GM23338 (cell line): Measurements from ENCODE around the gene EED. TPM values are rescaled to one million over a fixed set of nuclear protein-coding genes. Genes with fewer than 3 reads are reported as not detected.

Source experiments
- ATAC-seq: fragments of 200-7000 bp; cut with Tn5 transposase; 3 replicates; pipeline ENCODE4 v1.9.1; 2020
- DNase-seq: peaks from one replicate; pipeline ENCODE4 v3.0.0-alpha.2; 2015; ENCODE audit warnings: low spot score
- H2AFZ ChIP-seq: fragments of 200-600 bp; sonication (generic); 2 replicates; pipeline ENCODE4 v1.8.0; 2016; ENCODE audit warnings: antibody characterized with exemption, mild to moderate bottlenecking, moderate library complexity
- H3F3A ChIP-seq: fragments of 200-600 bp; sonication (generic); replicated peaks from 2 replicates; pipeline ENCODE4 v1.8.0; 2017; ENCODE audit warnings: antibody characterized with exemption, mixed run types, low read depth
- H3K27ac ChIP-seq: fragments of 200-600 bp; sonication (generic); 2 replicates; pipeline ENCODE4 v1.6.1; 2016; ENCODE audit warnings: low read depth
- H3K27me3 ChIP-seq: fragments of 200-600 bp; sonication (generic); 2 replicates; pipeline ENCODE4 v1.8.0; 2016; ENCODE audit warnings: mild to moderate bottlenecking, mixed run types, moderate library complexity; ENCODE audit not compliant: insufficient read depth
- H3K36me3 ChIP-seq: fragments of 200-600 bp; sonication (generic); 2 replicates; pipeline ENCODE4 v1.8.0; 2016; ENCODE audit warnings: mild to moderate bottlenecking; ENCODE audit not compliant: insufficient read depth
- H3K4me1 ChIP-seq: fragments of 200-600 bp; sonication (generic); 2 replicates; pipeline ENCODE4 v1.8.0; 2016; ENCODE audit warnings: mild to moderate bottlenecking, moderate library complexity; ENCODE audit not compliant: insufficient read depth
- H3K4me2 ChIP-seq: fragments of 200-600 bp; sonication (generic); 2 replicates; pipeline ENCODE4 v1.7.1; 2017; ENCODE audit warnings: mixed run types
- H3K4me3 ChIP-seq: fragments of 200-600 bp; sonication (generic); 2 replicates; pipeline ENCODE4 v1.6.1; 2016; ENCODE audit warnings: mixed run types
- H3K79me2 ChIP-seq: fragments of 200-600 bp; sonication (generic); replicated peaks from 2 replicates; pipeline ENCODE4 v1.8.0; 2017; ENCODE audit warnings: mild to moderate bottlenecking; ENCODE audit not compliant: insufficient read depth
- H3K9me2 ChIP-seq: fragments of 200-600 bp; sonication (generic); 2 replicates; pipeline ENCODE4 v1.8.0; 2017; ENCODE audit not compliant: insufficient read depth
- H4K20me1 ChIP-seq: fragments of 200-600 bp; sonication (generic); replicated peaks from 2 replicates; pipeline ENCODE4 v1.8.0; 2017; ENCODE audit warnings: mild to moderate bottlenecking; ENCODE audit not compliant: insufficient read depth
- H3K27ac Mint-ChIP-seq: 2 replicates; pipeline ENCODE4 v1.8.0; 2020; ENCODE audit warnings: inconsistent platforms, mild to moderate bottlenecking, moderate library complexity, mixed read lengths
- H3K27me3 Mint-ChIP-seq: 3 replicates; pipeline ENCODE4 v1.8.0; 2022; ENCODE audit warnings: low read depth, mild to moderate bottlenecking, moderate library complexity, mixed read lengths, inconsistent platforms; ENCODE audit not compliant: insufficient read depth, poor library complexity
- H3K36me3 Mint-ChIP-seq: 3 replicates; pipeline ENCODE4 v1.8.0; 2021; ENCODE audit warnings: low read depth, mild to moderate bottlenecking, inconsistent platforms, moderate library complexity, mixed read lengths
- H3K4me1 Mint-ChIP-seq: 3 replicates; pipeline ENCODE4 v1.8.0; 2020; ENCODE audit warnings: mild to moderate bottlenecking, inconsistent platforms, mixed read lengths
- H3K4me3 Mint-ChIP-seq: 3 replicates; pipeline ENCODE4 v1.8.0; 2021; ENCODE audit warnings: moderate library complexity, mild to moderate bottlenecking, inconsistent platforms, mixed read lengths
- H3K9me3 Mint-ChIP-seq: 3 replicates; pipeline ENCODE4 v1.8.0; 2020; ENCODE audit warnings: moderate library complexity, mild to moderate bottlenecking, inconsistent platforms, mixed read lengths
- CREB1 ChIP-seq: fragments of 250-450 bp; sonication (Bioruptor Pico); IDR thresholded peaks from 2 replicates; pipeline ENCODE4 v1.5.0; 2020; ENCODE audit warnings: low read depth, mild to moderate bottlenecking, moderate library complexity
- CTCF ChIP-seq, 2 experiments: fragments of 200-600 bp in 1 of 2; sonication (generic) in 1 of 2; conservative IDR thresholded peaks; 2 replicates each; pipeline versions ENCODE4 v1.5.1 to v1.6.1; 2016 to 2017; ENCODE audit warnings: antibody characterized with exemption in 2 of 2, low read depth in 2 of 2, mild to moderate bottlenecking in 2 of 2, moderate library complexity in 1 of 2
- EZH2phosphoT487 ChIP-seq: fragments of 200-600 bp; sonication (generic); IDR thresholded peaks from one replicate; pipeline ENCODE4 v1.8.1; 2018; ENCODE audit warnings: antibody characterized with exemption; ENCODE audit not compliant: unreplicated experiment
- JUNB ChIP-seq: IDR thresholded peaks from one replicate; pipeline ENCODE4 v1.6.1; 2016; ENCODE audit warnings: antibody characterized with exemption; ENCODE audit not compliant: unreplicated experiment
- NANOG ChIP-seq: IDR thresholded peaks from 2 replicates; pipeline ENCODE4 v1.6.1; 2016; ENCODE audit warnings: antibody characterized with exemption, borderline replicate concordance
- POLR2AphosphoS5 ChIP-seq: IDR thresholded peaks from 2 replicates; pipeline ENCODE4 v1.6.1; 2016; ENCODE audit warnings: antibody characterized with exemption, low read depth
- STAT1 ChIP-seq: IDR thresholded peaks from one replicate; pipeline ENCODE4 v1.6.1; 2016; ENCODE audit warnings: antibody characterized with exemption; ENCODE audit not compliant: unreplicated experiment
- ZNF114 ChIP-seq: fragments of 250-450 bp; sonication (Bioruptor Pico); IDR thresholded peaks from 2 replicates; pipeline ENCODE4 v1.5.0; 2020; ENCODE audit warnings: mild to moderate bottlenecking, moderate library complexity
- ZNF331 ChIP-seq: fragments of 250-450 bp; sonication (Bioruptor Pico); IDR thresholded peaks from 2 replicates; pipeline ENCODE4 v1.5.0; 2020; ENCODE audit warnings: low read depth, mild to moderate bottlenecking, moderate library complexity
- long read RNA-seq: library from polyadenylated mRNA; unstranded; transcript quantifications from one replicate; pipeline ENCODE4 v2.0.0, GENCODE V29; 2020; ENCODE audit not compliant: unreplicated experiment
- polyA plus RNA-seq: library from polyadenylated mRNA; unstranded; fragments of >200 nt; fragmentation: Nextera tagmentation; extraction: Ambion mirVana; gene quantifications from 2 replicates; pipeline ENCODE4 v1.2.1, GENCODE V29; 2016
- total RNA-seq: library from RNA; depleted of rRNA; stranded (reverse); fragments of >200 nt; shearing (Covaris generic); gene quantifications from 2 replicates; pipeline ENCODE4 v1.2.3, GENCODE V29; 2014; rRNA removed
- TF ChIP-seq, protein P1 (sequence below): IDR thresholded peaks from 2 replicates; pipeline ENCODE4 v1.6.1; 2016; ENCODE audit warnings: antibody characterized with exemption
- TF ChIP-seq, protein P2 (sequence below): fragments of 250-450 bp; sonication (Bioruptor Pico); IDR thresholded peaks from 2 replicates; pipeline ENCODE4 v1.5.0; 2020; ENCODE audit warnings: mild to moderate bottlenecking, moderate library complexity

Gene EED
- total RNA-seq (26.7 and 30.7 TPM in 2 replicates), polyA plus RNA-seq (23.9 and 29.7 TPM in 2 replicates)
- long read RNA-seq, transcript EED-201 (12 exons, 2,223 nt) = major isoform, 9 of 15 reads
- long read RNA-seq, partial matches to known transcripts = 3 of 15 reads
- long read RNA-seq, other reads (novel, unspliced or antisense) = 3 of 15 reads

GRCh38 chr11:86244522-86245368 is at the start of gene EED:
Gene EED (plus strand): TSS chr11:86244753. CDS start chr11:86245230, 477 bp downstream.
- Mint-ChIP-seq H3K4me3 (no peak within 1 kb of the TSS), H3K36me3 (no peaks in the 10 kb centered on the region), H3K27me3 (peaks cover 2% of the 10 kb centered on the region), H3K9me3 (no peaks in the 10 kb centered on the region), H3K27ac (no peak within 1 kb of the TSS), H3K4me1 (peaks cover 27% of the 10 kb centered on the region)
- TF ChIP-seq CTCF (conservative IDR thresholded peaks at IDR 0.05; ENCODE audit: low read depth in 2 of 2) (no peak), CREB1 (peak; percentile 56), ZNF331 (no peak), POLR2AphosphoS5 (peak; percentile 90)
- TF ChIP-seq, protein P1, sequence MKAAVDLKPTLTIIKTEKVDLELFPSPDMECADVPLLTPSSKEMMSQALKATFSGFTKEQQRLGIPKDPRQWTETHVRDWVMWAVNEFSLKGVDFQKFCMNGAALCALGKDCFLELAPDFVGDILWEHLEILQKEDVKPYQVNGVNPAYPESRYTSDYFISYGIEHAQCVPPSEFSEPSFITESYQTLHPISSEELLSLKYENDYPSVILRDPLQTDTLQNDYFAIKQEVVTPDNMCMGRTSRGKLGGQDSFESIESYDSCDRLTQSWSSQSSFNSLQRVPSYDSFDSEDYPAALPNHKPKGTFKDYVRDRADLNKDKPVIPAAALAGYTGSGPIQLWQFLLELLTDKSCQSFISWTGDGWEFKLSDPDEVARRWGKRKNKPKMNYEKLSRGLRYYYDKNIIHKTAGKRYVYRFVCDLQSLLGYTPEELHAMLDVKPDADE = peak; percentile 80
- no peaks in the 10 kb centered on the region for H3F3A ChIP-seq
- peaks cover 45% of the 10 kb centered on the region for H3K79me2 ChIP-seq
- H3K4me1 ChIP-seq = peaks cover 29% of the 10 kb centered on the region
- DNase-seq (peak; percentile 98), ATAC-seq (peak; percentile 84)
- peak within 1 kb of the TSS; percentile 65 for H2AFZ ChIP-seq
- peak within 1 kb of the TSS; percentile 76 for H3K4me3 ChIP-seq
- H3K27me3 ChIP-seq = peaks cover 6% of the 10 kb centered on the region; the same call in 1 of the 2 replicates
- peak within 1 kb of the TSS; percentile 97 for H3K27ac ChIP-seq
- no peaks in the 10 kb centered on the region for H3K36me3 ChIP-seq
- H3K4me2 ChIP-seq = peak within 1 kb of the TSS; percentile 88
- H4K20me1 ChIP-seq = peaks cover 8% of the 10 kb centered on the region; the same call in 1 of the 2 replicates
- no peaks in the 10 kb centered on the region for H3K9me2 ChIP-seq

- Histone ChIP-seq H3K36me3 (no peaks in the 10 kb centered on the region), H3K4me1 (no peaks in the 10 kb centered on the region)
- no peak for ATAC-seq
- TF ChIP-seq, protein P2, sequence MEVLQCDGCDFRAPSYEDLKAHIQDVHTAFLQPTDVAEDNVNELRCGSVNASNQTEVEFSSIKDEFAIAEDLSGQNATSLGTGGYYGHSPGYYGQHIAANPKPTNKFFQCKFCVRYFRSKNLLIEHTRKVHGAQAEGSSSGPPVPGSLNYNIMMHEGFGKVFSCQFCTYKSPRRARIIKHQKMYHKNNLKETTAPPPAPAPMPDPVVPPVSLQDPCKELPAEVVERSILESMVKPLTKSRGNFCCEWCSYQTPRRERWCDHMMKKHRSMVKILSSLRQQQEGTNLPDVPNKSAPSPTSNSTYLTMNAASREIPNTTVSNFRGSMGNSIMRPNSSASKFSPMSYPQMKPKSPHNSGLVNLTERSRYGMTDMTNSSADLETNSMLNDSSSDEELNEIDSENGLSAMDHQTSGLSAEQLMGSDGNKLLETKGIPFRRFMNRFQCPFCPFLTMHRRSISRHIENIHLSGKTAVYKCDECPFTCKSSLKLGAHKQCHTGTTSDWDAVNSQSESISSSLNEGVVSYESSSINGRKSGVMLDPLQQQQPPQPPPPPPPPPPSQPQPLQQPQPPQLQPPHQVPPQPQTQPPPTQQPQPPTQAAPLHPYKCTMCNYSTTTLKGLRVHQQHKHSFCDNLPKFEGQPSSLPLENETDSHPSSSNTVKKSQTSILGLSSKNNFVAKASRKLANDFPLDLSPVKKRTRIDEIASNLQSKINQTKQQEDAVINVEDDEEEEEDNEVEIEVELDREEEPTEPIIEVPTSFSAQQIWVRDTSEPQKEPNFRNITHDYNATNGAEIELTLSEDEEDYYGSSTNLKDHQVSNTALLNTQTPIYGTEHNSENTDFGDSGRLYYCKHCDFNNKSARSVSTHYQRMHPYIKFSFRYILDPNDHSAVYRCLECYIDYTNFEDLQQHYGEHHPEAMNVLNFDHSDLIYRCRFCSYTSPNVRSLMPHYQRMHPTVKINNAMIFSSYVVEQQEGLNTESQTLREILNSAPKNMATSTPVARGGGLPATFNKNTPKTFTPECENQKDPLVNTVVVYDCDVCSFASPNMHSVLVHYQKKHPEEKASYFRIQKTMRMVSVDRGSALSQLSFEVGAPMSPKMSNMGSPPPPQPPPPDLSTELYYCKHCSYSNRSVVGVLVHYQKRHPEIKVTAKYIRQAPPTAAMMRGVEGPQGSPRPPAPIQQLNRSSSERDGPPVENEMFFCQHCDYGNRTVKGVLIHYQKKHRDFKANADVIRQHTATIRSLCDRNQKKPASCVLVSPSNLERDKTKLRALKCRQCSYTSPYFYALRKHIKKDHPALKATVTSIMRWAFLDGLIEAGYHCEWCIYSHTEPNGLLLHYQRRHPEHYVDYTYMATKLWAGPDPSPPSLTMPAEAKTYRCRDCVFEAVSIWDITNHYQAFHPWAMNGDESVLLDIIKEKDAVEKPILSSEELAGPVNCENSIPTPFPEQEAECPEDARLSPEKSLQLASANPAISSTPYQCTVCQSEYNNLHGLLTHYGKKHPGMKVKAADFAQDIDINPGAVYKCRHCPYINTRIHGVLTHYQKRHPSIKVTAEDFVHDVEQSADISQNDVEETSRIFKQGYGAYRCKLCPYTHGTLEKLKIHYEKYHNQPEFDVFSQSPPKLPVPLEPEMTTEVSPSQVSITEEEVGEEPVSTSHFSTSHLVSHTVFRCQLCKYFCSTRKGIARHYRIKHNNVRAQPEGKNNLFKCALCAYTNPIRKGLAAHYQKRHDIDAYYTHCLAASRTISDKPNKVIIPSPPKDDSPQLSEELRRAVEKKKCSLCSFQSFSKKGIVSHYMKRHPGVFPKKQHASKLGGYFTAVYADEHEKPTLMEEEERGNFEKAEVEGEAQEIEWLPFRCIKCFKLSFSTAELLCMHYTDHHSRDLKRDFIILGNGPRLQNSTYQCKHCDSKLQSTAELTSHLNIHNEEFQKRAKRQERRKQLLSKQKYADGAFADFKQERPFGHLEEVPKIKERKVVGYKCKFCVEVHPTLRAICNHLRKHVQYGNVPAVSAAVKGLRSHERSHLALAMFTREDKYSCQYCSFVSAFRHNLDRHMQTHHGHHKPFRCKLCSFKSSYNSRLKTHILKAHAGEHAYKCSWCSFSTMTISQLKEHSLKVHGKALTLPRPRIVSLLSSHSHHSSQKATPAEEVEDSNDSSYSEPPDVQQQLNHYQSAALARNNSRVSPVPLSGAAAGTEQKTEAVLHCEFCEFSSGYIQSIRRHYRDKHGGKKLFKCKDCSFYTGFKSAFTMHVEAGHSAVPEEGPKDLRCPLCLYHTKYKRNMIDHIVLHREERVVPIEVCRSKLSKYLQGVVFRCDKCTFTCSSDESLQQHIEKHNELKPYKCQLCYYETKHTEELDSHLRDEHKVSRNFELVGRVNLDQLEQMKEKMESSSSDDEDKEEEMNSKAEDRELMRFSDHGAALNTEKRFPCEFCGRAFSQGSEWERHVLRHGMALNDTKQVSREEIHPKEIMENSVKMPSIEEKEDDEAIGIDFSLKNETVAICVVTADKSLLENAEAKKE (CRISPR knock-in tag) = no peak
- TF ChIP-seq ZNF331 (no peak), NANOG (no peak), STAT1 (no peak), EZH2phosphoT487 (no peak), CREB1 (no peak), POLR2AphosphoS5 (no peak), ZNF114 (CRISPR knock-in tag) (no peak), JUNB (no peak)
Observed at GRCh38 chr11:86194998-86195397, 49.6 kb upstream of the EED start.

More at GRCh38 chr11:86194998-86195397, 49.6 kb upstream of the EED start:
- H3K4me3 ChIP-seq = no peak overlapping the region
- H4K20me1 ChIP-seq = no peaks in the 10 kb centered on the region
- no peaks in the 10 kb centered on the region for H3K27me3 ChIP-seq
- no peak for DNase-seq
- no peak overlapping the region for H3K4me2 ChIP-seq
- no peaks in the 10 kb centered on the region for H3K79me2 ChIP-seq
- H3K4me3 Mint-ChIP-seq = no peak overlapping the region
- H3K27ac ChIP-seq = no peak overlapping the region
- no peaks in the 10 kb centered on the region for H3K9me3 Mint-ChIP-seq
- no peak overlapping the region for H2AFZ ChIP-seq
- H3K27me3 Mint-ChIP-seq = no peaks in the 10 kb centered on the region
- no peaks in the 10 kb centered on the region for H3K36me3 Mint-ChIP-seq
- peaks cover 6% of the 10 kb centered on the region; the same call in 2 of the 3 replicates for H3K4me1 Mint-ChIP-seq
- H3K27ac Mint-ChIP-seq = no peak overlapping the region
- no peaks in the 10 kb centered on the region for H3K9me2 ChIP-seq
- no peaks in the 10 kb centered on the region for H3F3A ChIP-seq
